Cerebellar nuclear complex (tissue), 1 donor: ENCODE results near the gene DISC1.

Experiments
- DNase-seq, 2 experiments: peaks; one replicate each; lab custom pipeline; 2025; lab: John Stamatoyannopoulos, UW

The DISC1 gene

GRCh38 chr1:232045139-232045994, 418.8 kb downstream of the DISC1 start:
- no peak for DNase-seq

- no peak for DNase-seq
These were observed 420.1 kb downstream of the DISC1 start for GRCh38 chr1:232046451-232047306.

- no peak for DNase-seq
These were observed 420.9 kb downstream of the DISC1 start for GRCh38 chr1:232047473-232047872.

GRCh38 chr1:232048481-232048880, 421.9 kb downstream of the DISC1 start:
- no peak for DNase-seq

GRCh38 chr1:232049335-232049734, 422.7 kb downstream of the DISC1 start:
- no peak for DNase-seq

DNA sequence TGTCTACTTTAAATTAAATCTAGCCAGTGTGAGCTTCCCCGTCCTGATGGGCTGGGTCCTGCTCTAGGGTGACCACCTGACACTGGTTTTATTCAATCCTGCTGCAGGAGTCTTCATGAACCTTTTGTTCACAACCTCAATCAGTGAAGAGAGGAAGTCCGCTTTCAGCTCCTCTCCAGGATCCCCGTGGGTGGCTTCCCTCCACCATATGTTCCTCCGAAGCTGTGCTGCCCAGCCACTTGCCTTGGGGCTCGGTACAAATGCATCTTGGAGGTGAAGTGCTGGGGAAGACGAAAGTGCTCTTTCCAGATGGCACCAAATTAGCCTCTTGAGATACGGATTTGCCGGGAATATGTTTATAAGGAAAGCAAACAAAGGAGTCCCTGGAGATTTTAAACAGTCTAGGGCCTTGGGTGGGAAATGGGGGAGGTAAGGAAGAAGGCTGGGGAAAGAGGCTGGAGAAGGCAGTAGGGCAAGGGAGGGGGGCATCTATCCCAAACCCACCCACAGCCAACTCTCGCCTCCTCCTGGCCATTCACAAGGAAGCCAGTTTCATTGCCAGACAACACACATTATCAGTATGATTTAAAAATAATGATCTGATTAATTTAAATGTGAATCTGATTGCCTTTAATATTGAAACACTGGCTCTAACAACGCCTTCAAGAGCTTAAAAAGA, 430.8 kb downstream of the DISC1 start:
- peak in 1 of 2 experiments; percentile 75 for DNase-seq

- no peak for DNase-seq
These were observed 431.3 kb downstream of the DISC1 start for GRCh38 chr1:232057896-232058274.

DNA sequence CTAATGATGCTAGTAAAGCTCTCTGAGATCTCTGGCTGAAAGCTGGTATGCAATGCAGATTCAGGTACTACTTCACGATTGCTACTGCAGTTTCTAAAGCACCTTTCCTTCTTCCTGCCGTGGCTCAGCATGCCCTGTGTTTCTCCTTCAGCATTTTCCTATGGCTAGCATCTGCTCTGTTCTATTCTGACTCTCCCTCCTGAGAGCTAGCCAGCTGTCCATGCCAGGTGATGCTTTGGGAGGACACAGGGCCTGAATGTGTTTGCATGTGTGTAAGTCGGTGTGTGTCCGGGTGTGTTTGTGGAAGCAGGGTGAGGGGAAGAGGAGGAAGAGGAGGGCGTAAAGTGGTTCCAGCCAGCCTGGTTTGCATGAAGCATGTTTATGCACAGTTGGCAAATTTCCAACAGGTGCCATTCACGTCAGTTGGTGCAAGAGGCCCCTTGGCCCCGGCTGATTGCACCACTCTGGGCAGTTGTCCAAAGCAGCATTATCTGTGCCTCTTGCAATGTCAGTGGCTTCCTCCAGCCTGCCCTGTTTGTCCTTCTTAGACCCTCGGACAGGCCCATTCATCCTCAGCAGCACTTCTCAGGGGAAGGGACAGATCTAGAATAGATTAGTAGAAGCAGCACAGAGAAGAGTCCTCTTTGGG, 433.3 kb downstream of the DISC1 start:
- peak in 1 of 2 experiments; percentile 82 for DNase-seq

DNA sequence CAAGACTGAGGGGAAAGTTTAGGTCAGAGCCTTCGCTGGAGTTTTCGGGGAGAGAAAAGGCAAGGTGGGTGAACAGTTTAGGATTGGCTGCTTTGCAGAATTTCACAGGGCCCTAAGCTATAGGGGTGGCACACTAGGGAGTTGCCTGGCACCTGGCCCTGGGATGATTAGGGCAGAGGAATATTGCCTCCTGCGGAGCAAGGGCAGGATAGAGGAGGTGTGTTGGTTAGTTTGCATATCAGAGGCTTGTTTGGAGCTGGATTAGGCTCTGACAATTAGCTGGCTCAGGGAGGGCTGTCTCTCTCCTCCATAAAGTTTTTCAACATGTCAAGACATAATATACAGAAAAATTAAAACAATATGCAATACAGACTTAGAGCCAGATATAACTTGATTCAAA, 436.4 kb downstream of the DISC1 start:
- DNase-seq, result no peak

- DNase-seq, result no peak
These were observed 439.9 kb downstream of the DISC1 start for GRCh38 chr1:232066521-232066920.

DNA sequence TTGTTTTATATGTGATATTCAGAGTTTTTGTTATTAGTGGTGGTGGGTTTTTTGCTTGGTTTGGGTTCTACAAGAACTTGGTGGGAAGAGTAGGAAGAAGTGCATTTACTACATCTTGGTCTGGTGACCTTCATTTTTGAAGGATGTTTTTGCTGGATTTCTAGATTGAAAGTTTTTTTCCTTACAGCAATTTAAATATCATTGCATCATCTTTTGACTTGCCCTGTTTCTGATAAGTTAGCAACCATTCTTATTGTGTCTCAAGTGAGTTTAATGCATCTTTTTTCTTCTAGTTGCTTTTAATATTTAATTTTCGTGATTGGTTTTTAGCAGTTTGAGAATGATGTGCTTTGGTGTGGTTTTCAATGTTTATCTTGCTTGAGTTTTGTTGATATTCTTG, 447.7 kb downstream of the DISC1 start:
- DNase-seq, result no peak

- no peak for DNase-seq
These were observed 451.2 kb downstream of the DISC1 start for GRCh38 chr1:232077809-232078208.

DNA sequence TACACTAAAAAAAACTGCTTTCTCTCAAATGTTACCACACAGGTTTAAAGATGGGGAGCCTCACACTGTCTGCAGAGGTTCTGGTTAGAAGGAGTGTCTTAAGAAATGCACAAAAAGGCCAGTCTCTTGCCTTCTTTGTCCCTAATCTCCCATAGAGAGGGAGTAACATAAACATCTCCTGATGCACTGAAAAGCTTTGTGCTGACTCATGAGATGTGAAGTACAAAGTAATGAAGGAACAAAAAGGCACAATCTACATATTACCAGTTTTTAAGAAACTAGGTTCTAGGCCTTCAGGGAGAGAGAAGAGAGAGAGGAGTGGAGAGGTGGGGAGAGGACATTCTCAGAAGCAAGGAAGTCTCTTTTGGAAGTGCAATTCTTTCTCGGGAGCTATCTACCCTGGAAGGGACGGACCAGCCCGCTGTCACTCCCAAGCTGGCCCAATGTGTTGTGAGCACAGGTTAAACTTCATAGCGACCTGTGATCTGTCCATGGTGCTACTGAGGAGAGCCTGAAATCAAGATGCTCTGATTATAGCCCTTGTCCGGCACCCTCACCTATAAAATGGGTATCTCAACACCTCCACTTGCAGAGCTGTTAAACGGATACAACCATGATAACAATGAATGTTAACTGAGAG, 458.1 kb downstream of the DISC1 start:
- no peak for DNase-seq

DNA sequence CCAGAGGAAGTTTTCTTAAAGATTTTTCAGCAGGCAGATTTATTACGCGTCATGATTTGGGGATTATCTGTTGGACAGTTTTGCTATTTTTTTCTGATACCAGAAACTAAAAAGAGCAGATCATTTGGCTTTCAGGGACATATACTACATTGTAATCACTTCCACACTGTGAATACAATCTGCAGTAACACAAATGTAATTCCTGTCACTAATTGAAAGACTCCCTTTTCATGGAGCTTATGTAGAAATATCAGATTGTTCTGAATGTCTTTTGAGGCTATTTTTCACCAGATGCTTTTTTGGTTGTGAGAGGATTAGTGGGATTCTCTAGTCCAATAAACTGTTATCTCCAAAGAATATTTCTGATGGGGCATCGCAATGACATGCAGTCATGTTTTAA, 464.2 kb downstream of the DISC1 start:
- no peak for DNase-seq
